Endodermal cell (in vitro differentiated cells): ENCODE measurements around the gene BBC3. TPM values are rescaled to one million over a fixed set of nuclear protein-coding genes. Genes with fewer than 3 reads are reported as not detected.
"Not testable (repeated sequence)": the region's sequence is repeated elsewhere in the genome, so short reads cannot be mapped to it uniquely, and the experiment has no call there.

Source experiments
- DNase-seq: peaks from one replicate; pipeline ENCODE4 v3.0.0-alpha.2; 2017
- H3K27ac ChIP-seq: 2 replicates; pipeline ENCODE4 v1.5.1; 2013; ENCODE audit warnings: mild to moderate bottlenecking, low read depth, low read length, moderate library complexity
- H3K27me3 ChIP-seq: 2 replicates; pipeline ENCODE4 v1.6.1; 2013; ENCODE audit warnings: mild to moderate bottlenecking, low read length, moderate library complexity; ENCODE audit not compliant: insufficient read depth, control insufficient read depth, poor library complexity, severe bottlenecking
- H3K36me3 ChIP-seq: 2 replicates; pipeline ENCODE4 v1.7.0; 2013; ENCODE audit warnings: mild to moderate bottlenecking, low read length, moderate library complexity; ENCODE audit not compliant: control insufficient read depth, insufficient read depth
- H3K4me1 ChIP-seq: one replicate; pipeline ENCODE4 v1.7.0; 2013; ENCODE audit warnings: low read length; ENCODE audit not compliant: control insufficient read depth, insufficient read depth
- H3K4me3 ChIP-seq: 2 replicates; pipeline ENCODE4 v1.5.1; 2013; ENCODE audit warnings: mild to moderate bottlenecking, low read length, moderate library complexity
- H3K9ac ChIP-seq: 2 replicates; pipeline ENCODE4 v1.6.1; 2013; ENCODE audit warnings: mild to moderate bottlenecking, low read length, moderate library complexity; ENCODE audit not compliant: poor library complexity, severe bottlenecking; ENCODE audit errors: extremely low read depth
- H3K9me3 ChIP-seq: 2 replicates; pipeline ENCODE4 v1.6.1; 2013; ENCODE audit warnings: mild to moderate bottlenecking, low read length, moderate library complexity; ENCODE audit not compliant: control insufficient read depth
- H3K27ac Mint-ChIP-seq: 2 replicates; pipeline ENCODE4 v1.8.0; 2020; ENCODE audit warnings: mixed read lengths
- H3K27me3 Mint-ChIP-seq: 2 replicates; pipeline ENCODE4 v1.8.0; 2021; ENCODE audit warnings: mild to moderate bottlenecking, mixed read lengths; ENCODE audit not compliant: insufficient read depth
- H3K36me3 Mint-ChIP-seq: 2 replicates; pipeline ENCODE4 v1.8.0; 2020; ENCODE audit warnings: low read depth, mixed read lengths
- H3K4me1 Mint-ChIP-seq: 2 replicates; pipeline ENCODE4 v1.8.0; 2020; ENCODE audit warnings: mixed read lengths
- H3K4me3 Mint-ChIP-seq: 2 replicates; pipeline ENCODE4 v1.8.0; 2020; ENCODE audit warnings: mild to moderate bottlenecking, moderate library complexity, mixed read lengths
- H3K9me3 Mint-ChIP-seq: 2 replicates; pipeline ENCODE4 v1.8.0; 2020; ENCODE audit warnings: mild to moderate bottlenecking, mixed read lengths
- CTCF ChIP-seq: fragments of 200-600 bp; sonication (generic); conservative IDR thresholded peaks from 2 replicates; pipeline ENCODE4 v1.5.0; 2021; ENCODE audit warnings: antibody characterized with exemption, mild to moderate bottlenecking
- WGBS, 2 experiments: methylation state at CpG; one replicate each; pipeline versions ENCODE4 v1.1.5 to v1.1.7; 2013; ENCODE audit warnings: missing lambda C conversion rate in 2 of 2, mixed read lengths in 1 of 2; ENCODE audit not compliant: insufficient coverage in 1 of 2, insufficient read length in 1 of 2; 5-methylcytosine and 5-hydroxymethylcytosine counted together
- total RNA-seq, 2 donors: library from RNA; stranded (reverse); fragmentation: NEBNext Ultra II Directional in 1 of 2; extraction: Animal tissue kit (Norgen Biotek cat#: 25700) in 1 of 2; gene quantifications; 2 replicates in 1 of 2; 3 replicates in 1 of 2; pipeline ENCODE4 v1.2.1, GENCODE V29; 2021

Gene BBC3
- total RNA-seq, 2 donors from 2014 or later: 8.8 to 13.4 TPM

- H3K27ac Mint-ChIP-seq: no peak overlapping the region
- H3K36me3 ChIP-seq: peaks cover 70% of the 10 kb centered on the region
- no peaks in the 10 kb centered on the region for H3K9me3 Mint-ChIP-seq
Measured at GRCh38 chr19:47267350-47267759, 36.4 kb upstream of the BBC3 start.

GRCh38 chr19:47266401-47266941 lies 35.5 kb upstream of the BBC3 start:
- 96 to 100% methylated on average over 12 to 21 of the region's 21 CpGs for WGBS, 2 experiments
- Histone ChIP-seq H3K9me3 (no peaks in the 10 kb centered on the region), H3K27me3 (no peaks in the 10 kb centered on the region), H3K4me3 (no peak overlapping the region), H3K27ac (no peak overlapping the region), H3K4me1 (no peaks in the 10 kb centered on the region), H3K36me3 (peaks cover 63% of the 10 kb centered on the region), H3K9ac (no peak overlapping the region)
- Mint-ChIP-seq H3K4me1 (no peaks in the 10 kb centered on the region), H3K4me3 (no peak overlapping the region), H3K27ac (no peak overlapping the region), H3K9me3 (no peaks in the 10 kb centered on the region), H3K27me3 (no peaks in the 10 kb centered on the region), H3K36me3 (peaks cover 63% of the 10 kb centered on the region)
- TF ChIP-seq CTCF: no peak
- DNase-seq: no peak

More at GRCh38 chr19:47267350-47267759, 36.4 kb upstream of the BBC3 start:
- 92 to 96% methylated on average over 14 of the region's 14 CpGs for WGBS, 2 experiments
- Mint-ChIP-seq H3K36me3 (peaks cover 59% of the 10 kb centered on the region), H3K27me3 (no peaks in the 10 kb centered on the region), H3K4me3 (no peak overlapping the region), H3K4me1 (peaks cover 2% of the 10 kb centered on the region)
- no peaks in the 10 kb centered on the region for H3K9me3 ChIP-seq
- TF ChIP-seq CTCF: no peak
- H3K4me1 ChIP-seq: no peaks in the 10 kb centered on the region
- DNase-seq: no peak
- no peak overlapping the region for H3K4me3 ChIP-seq
- no peak overlapping the region for H3K27ac ChIP-seq
- H3K9ac ChIP-seq: no peak overlapping the region
- no peaks in the 10 kb centered on the region for H3K27me3 ChIP-seq

GRCh38 chr19:47264629-47265028 lies 33.6 kb upstream of the BBC3 start:
- H3K4me3 Mint-ChIP-seq: no peak overlapping the region
- no peaks in the 10 kb centered on the region for H3K9me3 Mint-ChIP-seq
- peaks cover 66% of the 10 kb centered on the region for H3K36me3 ChIP-seq

GRCh38 chr19:47261946-47262793 lies 31.2 kb upstream of the BBC3 start:
- not testable (repeated sequence) for H3K4me3 Mint-ChIP-seq, H3K9ac ChIP-seq, H3K27me3 ChIP-seq, H3K9me3 Mint-ChIP-seq, DNase-seq, H3K9me3 ChIP-seq, H3K27ac ChIP-seq, H3K4me1 ChIP-seq, H3K4me3 ChIP-seq, H3K27me3 Mint-ChIP-seq, H3K27ac Mint-ChIP-seq
- WGBS, 2 experiments: 96% methylated on average over 12 to 14 of the region's 14 CpGs
- H3K4me1 Mint-ChIP-seq: peaks cover 12% of the 10 kb centered on the region
- peaks cover 66% of the 10 kb centered on the region for H3K36me3 Mint-ChIP-seq
- H3K36me3 ChIP-seq: peaks cover 70% of the 10 kb centered on the region

More at GRCh38 chr19:47264629-47265028, 33.6 kb upstream of the BBC3 start:
- TF ChIP-seq CTCF: no peak
- Histone ChIP-seq H3K9ac (no peak overlapping the region), H3K9me3 (no peaks in the 10 kb centered on the region), H3K27me3 (no peaks in the 10 kb centered on the region), H3K4me3 (no peak overlapping the region), H3K27ac (no peak overlapping the region), H3K4me1 (no peaks in the 10 kb centered on the region)
- Mint-ChIP-seq H3K27ac (no peak overlapping the region), H3K36me3 (peaks cover 65% of the 10 kb centered on the region), H3K27me3 (no peaks in the 10 kb centered on the region), H3K4me1 (no peaks in the 10 kb centered on the region)
- no peak for DNase-seq
- 95 to 98% methylated on average over 30 of the region's 30 CpGs for WGBS, 2 experiments
